Ishikawa (cell line): ENCODE data around the gene ZSCAN16.

Experiments
- CEBPB ChIP-seq: IDR thresholded peaks from 2 replicates; pipeline ENCODE4 v1.6.1; 2012
- CREB1 ChIP-seq: IDR thresholded peaks from 2 replicates; pipeline ENCODE4 v1.6.1; 2012; ENCODE audit warnings: low read depth
- EGR1 ChIP-seq: IDR thresholded peaks from 2 replicates; pipeline ENCODE4 v1.6.1; 2012
- EP300 ChIP-seq: IDR thresholded peaks from 2 replicates; pipeline ENCODE4 v1.6.1; 2012; ENCODE audit warnings: borderline replicate concordance
- FOXM1 ChIP-seq: IDR thresholded peaks from 2 replicates; pipeline ENCODE4 v1.6.1; 2012; ENCODE audit warnings: low read depth, borderline replicate concordance
- NFIC ChIP-seq: IDR thresholded peaks from 2 replicates; pipeline ENCODE4 v1.6.1; 2012
- RAD21 ChIP-seq: IDR thresholded peaks from 2 replicates; pipeline ENCODE4 v1.6.1; 2012; ENCODE audit warnings: low read depth
- TAF1 ChIP-seq: IDR thresholded peaks from 2 replicates; pipeline ENCODE4 v1.6.1; 2012; ENCODE audit warnings: low read depth, mild to moderate bottlenecking
- TCF12 ChIP-seq: IDR thresholded peaks from 2 replicates; pipeline ENCODE4 v1.6.1; 2012; ENCODE audit warnings: low read depth
- TEAD4 ChIP-seq: IDR thresholded peaks from 2 replicates; pipeline ENCODE4 v1.6.1; 2012
- YY1 ChIP-seq: IDR thresholded peaks from 2 replicates; pipeline ENCODE4 v1.6.1; 2012; ENCODE audit warnings: low read depth
- ZBTB7A ChIP-seq: IDR thresholded peaks from 2 replicates; pipeline ENCODE4 v1.6.1; 2012; ENCODE audit warnings: low read depth
- TF ChIP-seq, protein P1 (sequence below): IDR thresholded peaks from 2 replicates; pipeline ENCODE4 v1.6.1; 2012; ENCODE audit warnings: low read depth, mild to moderate bottlenecking
- TF ChIP-seq, protein P2 (sequence below): IDR thresholded peaks from 2 replicates; pipeline ENCODE4 v1.6.1; 2012
- TF ChIP-seq, protein P3 (sequence below): IDR thresholded peaks from 2 replicates; pipeline ENCODE4 v1.6.1; 2012

Gene ZSCAN16

DNA sequence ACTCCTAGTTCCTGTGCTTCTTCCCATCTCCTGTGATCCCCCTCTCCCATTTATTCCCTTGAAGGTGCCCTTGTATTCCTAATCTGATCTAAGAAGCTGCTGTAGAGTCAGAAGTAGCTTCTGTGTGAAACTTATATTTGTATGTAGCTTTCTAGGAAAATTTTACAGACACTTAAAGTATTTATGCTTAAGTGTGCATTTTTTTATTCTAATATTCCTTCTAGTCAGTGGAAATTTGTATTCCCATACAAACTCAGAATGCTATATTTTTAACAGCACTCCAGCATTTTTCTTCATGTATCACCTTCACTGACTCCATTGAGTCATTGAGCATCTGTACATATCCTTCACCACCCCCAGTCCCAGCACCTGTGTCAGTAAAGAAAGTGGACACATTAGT is 29.9 kb downstream of the ZSCAN16 start:
- TF ChIP-seq CREB1 (no peak), ZBTB7A (no peak), CEBPB (no peak), NFIC (no peak), EP300 (no peak), FOXM1 (no peak), TEAD4 (no peak), RAD21 (no peak), EGR1 (no peak), YY1 (no peak), TCF12 (no peak), TAF1 (no peak)
- TF ChIP-seq, protein P1, sequence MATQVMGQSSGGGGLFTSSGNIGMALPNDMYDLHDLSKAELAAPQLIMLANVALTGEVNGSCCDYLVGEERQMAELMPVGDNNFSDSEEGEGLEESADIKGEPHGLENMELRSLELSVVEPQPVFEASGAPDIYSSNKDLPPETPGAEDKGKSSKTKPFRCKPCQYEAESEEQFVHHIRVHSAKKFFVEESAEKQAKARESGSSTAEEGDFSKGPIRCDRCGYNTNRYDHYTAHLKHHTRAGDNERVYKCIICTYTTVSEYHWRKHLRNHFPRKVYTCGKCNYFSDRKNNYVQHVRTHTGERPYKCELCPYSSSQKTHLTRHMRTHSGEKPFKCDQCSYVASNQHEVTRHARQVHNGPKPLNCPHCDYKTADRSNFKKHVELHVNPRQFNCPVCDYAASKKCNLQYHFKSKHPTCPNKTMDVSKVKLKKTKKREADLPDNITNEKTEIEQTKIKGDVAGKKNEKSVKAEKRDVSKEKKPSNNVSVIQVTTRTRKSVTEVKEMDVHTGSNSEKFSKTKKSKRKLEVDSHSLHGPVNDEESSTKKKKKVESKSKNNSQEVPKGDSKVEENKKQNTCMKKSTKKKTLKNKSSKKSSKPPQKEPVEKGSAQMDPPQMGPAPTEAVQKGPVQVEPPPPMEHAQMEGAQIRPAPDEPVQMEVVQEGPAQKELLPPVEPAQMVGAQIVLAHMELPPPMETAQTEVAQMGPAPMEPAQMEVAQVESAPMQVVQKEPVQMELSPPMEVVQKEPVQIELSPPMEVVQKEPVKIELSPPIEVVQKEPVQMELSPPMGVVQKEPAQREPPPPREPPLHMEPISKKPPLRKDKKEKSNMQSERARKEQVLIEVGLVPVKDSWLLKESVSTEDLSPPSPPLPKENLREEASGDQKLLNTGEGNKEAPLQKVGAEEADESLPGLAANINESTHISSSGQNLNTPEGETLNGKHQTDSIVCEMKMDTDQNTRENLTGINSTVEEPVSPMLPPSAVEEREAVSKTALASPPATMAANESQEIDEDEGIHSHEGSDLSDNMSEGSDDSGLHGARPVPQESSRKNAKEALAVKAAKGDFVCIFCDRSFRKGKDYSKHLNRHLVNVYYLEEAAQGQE: no peak
- TF ChIP-seq, protein P2, sequence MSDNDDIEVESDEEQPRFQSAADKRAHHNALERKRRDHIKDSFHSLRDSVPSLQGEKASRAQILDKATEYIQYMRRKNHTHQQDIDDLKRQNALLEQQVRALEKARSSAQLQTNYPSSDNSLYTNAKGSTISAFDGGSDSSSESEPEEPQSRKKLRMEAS: no peak
- TF ChIP-seq, protein P3, sequence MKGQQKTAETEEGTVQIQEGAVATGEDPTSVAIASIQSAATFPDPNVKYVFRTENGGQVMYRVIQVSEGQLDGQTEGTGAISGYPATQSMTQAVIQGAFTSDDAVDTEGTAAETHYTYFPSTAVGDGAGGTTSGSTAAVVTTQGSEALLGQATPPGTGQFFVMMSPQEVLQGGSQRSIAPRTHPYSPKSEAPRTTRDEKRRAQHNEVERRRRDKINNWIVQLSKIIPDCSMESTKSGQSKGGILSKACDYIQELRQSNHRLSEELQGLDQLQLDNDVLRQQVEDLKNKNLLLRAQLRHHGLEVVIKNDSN: no peak

- TF ChIP-seq, protein P1: no peak
- TF ChIP-seq NFIC: no peak
- TF ChIP-seq YY1: no peak
- TF ChIP-seq, protein P2: no peak
- no peak for TF ChIP-seq RAD21
- no peak for TF ChIP-seq ZBTB7A
- TF ChIP-seq, protein P3: no peak
- TF ChIP-seq CEBPB: no peak
- no peak for TF ChIP-seq FOXM1
- TF ChIP-seq TEAD4: no peak
- no peak for TF ChIP-seq CREB1
- no peak for TF ChIP-seq TAF1
- TF ChIP-seq TCF12: no peak
These were observed 33.9 kb downstream of the ZSCAN16 start for GRCh38 chr6:28158318-28158717.

DNA sequence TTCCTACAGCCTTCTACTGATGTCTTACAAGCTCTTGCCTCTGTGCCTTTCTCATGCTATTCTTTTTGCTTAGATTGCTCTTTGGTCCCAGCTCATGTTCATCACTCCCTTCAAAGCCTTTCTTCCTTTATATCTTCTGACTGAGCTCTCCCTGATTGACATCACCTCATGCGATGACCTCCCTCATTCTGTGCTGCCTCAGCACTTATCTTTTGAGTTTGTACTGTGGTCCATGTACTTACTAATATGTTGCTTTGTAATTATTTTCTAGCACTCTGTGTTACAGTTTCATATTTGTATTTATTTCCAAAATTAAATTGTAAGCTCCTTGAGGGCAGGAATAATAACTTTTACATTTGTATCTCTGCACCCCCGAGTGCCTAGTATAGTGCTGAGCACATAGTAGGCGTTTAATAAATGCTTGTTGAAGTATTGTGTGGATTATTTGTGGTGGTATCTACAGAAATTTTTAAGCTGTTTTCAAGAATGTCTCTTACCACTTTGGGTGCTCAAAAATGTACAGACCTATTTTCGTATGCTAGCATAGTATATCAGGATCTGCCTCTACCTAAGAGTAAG is 34.7 kb downstream of the ZSCAN16 start:
- no peak for TF ChIP-seq TCF12
- TF ChIP-seq ZBTB7A: no peak
- no peak for TF ChIP-seq RAD21
- no peak for TF ChIP-seq EGR1
- TF ChIP-seq TAF1: no peak
- TF ChIP-seq NFIC: no peak
- TF ChIP-seq CEBPB: no peak
- no peak for TF ChIP-seq EP300
- TF ChIP-seq, protein P2: no peak
- no peak for TF ChIP-seq FOXM1
- TF ChIP-seq, protein P3: no peak
- TF ChIP-seq TEAD4: no peak
- no peak for TF ChIP-seq YY1
- TF ChIP-seq, protein P1: no peak
- no peak for TF ChIP-seq CREB1

GRCh38 chr6:28160233-28160632 is 35.8 kb downstream of the ZSCAN16 start:
- TF ChIP-seq, protein P1: no peak
- TF ChIP-seq ZBTB7A: no peak
- TF ChIP-seq RAD21: no peak
- no peak for TF ChIP-seq CREB1
- TF ChIP-seq EP300: no peak
- no peak for TF ChIP-seq NFIC
- no peak for TF ChIP-seq TEAD4
- TF ChIP-seq, protein P3: no peak
- TF ChIP-seq EGR1: no peak
- TF ChIP-seq TAF1: no peak
- no peak for TF ChIP-seq CEBPB
- no peak for TF ChIP-seq TCF12
- no peak for TF ChIP-seq YY1
